Activated naive CD4-positive, alpha-beta T cell treated with Interleukin-2 at 50 U/mL for 16 hours (primary cell): ENCODE data around the gene HDAC6.
A peak's percentile ranks its signal among the peaks of the same experiment; 100 is the strongest.
"Not testable (repeated sequence)": the region's sequence is repeated elsewhere in the genome, so short reads cannot be mapped to it uniquely, and the experiment has no call there.

Source experiments
- DNase-seq: peaks from one replicate; pipeline ENCODE4 v3.0.0-alpha.2; 2020

The HDAC6 gene

GRCh38 chrX:48826876-48827653, 25.2 kb downstream of the HDAC6 start:
- no peak for DNase-seq

GRCh38 chrX:48827654-48827968, 25.7 kb downstream of the HDAC6 start:
- no peak for DNase-seq

- no peak for DNase-seq
These were observed 27.3 kb downstream of the HDAC6 start for GRCh38 chrX:48829016-48829735.

- DNase-seq = no peak
These were observed 29.5 kb downstream of the HDAC6 start for GRCh38 chrX:48831136-48831908.

- no peak for DNase-seq
These were observed 30.0 kb downstream of the HDAC6 start for GRCh38 chrX:48831909-48832291.

GRCh38 chrX:48833542-48834138, 31.8 kb downstream of the HDAC6 start:
- no peak for DNase-seq

- DNase-seq = no peak
These were observed 32.5 kb downstream of the HDAC6 start for GRCh38 chrX:48834383-48834709.

GRCh38 chrX:48835524-48836329, 33.9 kb downstream of the HDAC6 start, which contains the start of gene PCSK1N:
PCSK1N (minus strand) TSS chrX:48835610; CDS start chrX:48835532, 78 bp downstream.
- peak; percentile 14 for DNase-seq

- DNase-seq = no peak
These were observed 37.8 kb downstream of the HDAC6 start for GRCh38 chrX:48839686-48840085.

GRCh38 chrX:48848847-48849246, 47.0 kb downstream of the HDAC6 start:
- no peak for DNase-seq

- no peak for DNase-seq
These were observed 51.0 kb downstream of the HDAC6 start for GRCh38 chrX:48852857-48853256.

- DNase-seq = not testable (repeated sequence)
These were observed 51.6 kb downstream of the HDAC6 start for GRCh38 chrX:48853494-48853893.

- DNase-seq = not testable (repeated sequence)
These were observed 52.4 kb downstream of the HDAC6 start for GRCh38 chrX:48854121-48854804.

GRCh38 chrX:48854898-48855297, 53.0 kb downstream of the HDAC6 start:
- DNase-seq = no peak

- DNase-seq = no peak
These were observed 62.3 kb downstream of the HDAC6 start for GRCh38 chrX:48864210-48864609.

GRCh38 chrX:48872017-48872416, 70.2 kb downstream of the HDAC6 start:
- DNase-seq = not testable (repeated sequence)
